HL-60/S4 (cell line): ENCODE data around the gene MBD4.

Source experiments
- in situ Hi-C: fragments of 300-500 bp; cut with MboI; formaldehyde crosslinking; loops from 2 replicates; pipeline ENCODE4 v1.14.3; 2022; ENCODE audit warnings: low sequenced_read_pairs

Gene MBD4

GRCh38 chr3:129467932-129468331 is 28.2 kb upstream of the MBD4 start:
- in situ Hi-C loops: no loop called here

GRCh38 chr3:129463716-129464115 is 24.0 kb upstream of the MBD4 start:
- in situ Hi-C loops: no loop called here

- in situ Hi-C loops: no loop called here
Observed at GRCh38 chr3:129463094-129463493, 23.3 kb upstream of the MBD4 start.

- in situ Hi-C loops: no loop called here
Observed at GRCh38 chr3:129462361-129462968, 22.7 kb upstream of the MBD4 start.

- in situ Hi-C loops: no loop called here
Observed at GRCh38 chr3:129461461-129462146, 21.9 kb upstream of the MBD4 start.

- in situ Hi-C loops: no loop called here
Observed at GRCh38 chr3:129461022-129461421, 21.3 kb upstream of the MBD4 start.

GRCh38 chr3:129460572-129460971 is 20.8 kb upstream of the MBD4 start:
- in situ Hi-C loops: no loop called here

GRCh38 chr3:129460155-129460554 is 20.4 kb upstream of the MBD4 start:
- in situ Hi-C loops: no loop called here

GRCh38 chr3:129453732-129454131 is 14.0 kb upstream of the MBD4 start:
- in situ Hi-C loops: no loop called here

GRCh38 chr3:129449279-129450115 is 9.7 kb upstream of the MBD4 start:
- in situ Hi-C loops: no loop called here

GRCh38 chr3:129448186-129448895 is 8.6 kb upstream of the MBD4 start:
- in situ Hi-C loops: no loop called here

GRCh38 chr3:129446926-129447325 is 7.2 kb upstream of the MBD4 start:
- in situ Hi-C loops: no loop called here

GRCh38 chr3:129445471-129445870 is 5.7 kb upstream of the MBD4 start:
- in situ Hi-C loops: no loop called here

- in situ Hi-C loops: no loop called here
Observed at GRCh38 chr3:129442947-129443346, 3.2 kb upstream of the MBD4 start.

- in situ Hi-C loops: no loop called here
Observed at GRCh38 chr3:129442486-129442885, 2.7 kb upstream of the MBD4 start.

- in situ Hi-C loops: no loop called here
Observed at GRCh38 chr3:129441782-129442181, 2.0 kb upstream of the MBD4 start.

- in situ Hi-C loops: no loop called here
Observed at GRCh38 chr3:129441215-129441614, 1.5 kb upstream of the MBD4 start.

- in situ Hi-C loops: no loop called here
Observed at GRCh38 chr3:129440618-129441190, 956 bp upstream of the MBD4 start.

- in situ Hi-C loops: no loop called here
Observed at GRCh38 chr3:129439226-129439816, 427 bp downstream of the MBD4 start.

GRCh38 chr3:129435367-129435766 is 4.4 kb downstream of the MBD4 start:
- in situ Hi-C loops: no loop called here

GRCh38 chr3:129434140-129434539 is 5.6 kb downstream of the MBD4 start:
- in situ Hi-C loops: no loop called here
